ENCODE measurements around the gene LTA.
"Not testable (repeated sequence)": the region's sequence is repeated elsewhere in the genome, so short reads cannot be mapped to it uniquely, and the experiment has no call there.

LTA gene

GRCh38 chr6:31586599-31587281, 14.7 kb downstream of the LTA start:
- DNase-seq (ENCODE audit: low spot score): peak; percentile 43

GRCh38 chr6:31587791-31588777, 16.0 kb downstream of the LTA start:
- DNase-seq (ENCODE audit: low spot score): no peak

- no peak for DNase-seq (ENCODE audit: low spot score)
Measured at GRCh38 chr6:31588871-31589650, 17.0 kb downstream of the LTA start.

- DNase-seq (ENCODE audit: low spot score): not testable (repeated sequence)
Measured at GRCh38 chr6:31590691-31591090, 18.6 kb downstream of the LTA start.

GRCh38 chr6:31592396-31592771, 20.3 kb downstream of the LTA start:
- no peak for DNase-seq (ENCODE audit: low spot score)

- no peak for DNase-seq (ENCODE audit: low spot score)
Measured at GRCh38 chr6:31597006-31597405, 24.9 kb downstream of the LTA start.

GRCh38 chr6:31607317-31607716, 35.2 kb downstream of the LTA start:
- DNase-seq (ENCODE audit: low spot score): no peak

- DNase-seq (ENCODE audit: low spot score): no peak
Measured at GRCh38 chr6:31609519-31610406, 37.7 kb downstream of the LTA start.

GRCh38 chr6:31610968-31611367, 38.9 kb downstream of the LTA start:
- no peak for DNase-seq (ENCODE audit: low spot score)

GRCh38 chr6:31614075-31614619, 42.1 kb downstream of the LTA start:
- peak; percentile 50 for DNase-seq (ENCODE audit: low spot score)

- peak; percentile 70 for DNase-seq (ENCODE audit: low spot score)
Measured at GRCh38 chr6:31614684-31615578, 42.8 kb downstream of the LTA start, which contains the start of gene AIF1. Gene AIF1 (plus strand): TSS chr6:31615234. CDS start chr6:31615330, 96 bp downstream.

- peak; percentile 34 for DNase-seq (ENCODE audit: low spot score)
Measured at GRCh38 chr6:31615748-31616147, 43.7 kb downstream of the LTA start.

GRCh38 chr6:31617010-31617409, 44.9 kb downstream of the LTA start:
- no peak for DNase-seq (ENCODE audit: low spot score)

GRCh38 chr6:31619805-31620585, 47.9 kb downstream of the LTA start:
- peak; percentile 100 for DNase-seq (ENCODE audit: low spot score)

GRCh38 chr6:31620586-31621319, 48.7 kb downstream of the LTA start, which contains the start of gene PRRC2A:
Gene PRRC2A (plus strand): TSS chr6:31620715. CDS start chr6:31622790, 2,075 bp downstream.
- DNase-seq (ENCODE audit: low spot score): peak; percentile 74

- no peak for DNase-seq (ENCODE audit: low spot score)
Measured at GRCh38 chr6:31621320-31621939, 49.3 kb downstream of the LTA start.

- DNase-seq (ENCODE audit: low spot score): no peak
Measured at GRCh38 chr6:31621991-31622390, 49.9 kb downstream of the LTA start.

GRCh38 chr6:31622684-31623091, 50.6 kb downstream of the LTA start:
- no peak for DNase-seq (ENCODE audit: low spot score)

Measured in Ammon's horn (tissue), 1 donor.